Heart right ventricle (tissue), 16 donors: ENCODE results near the gene CDH8. TPM values are rescaled to one million over a fixed set of nuclear protein-coding genes. Genes with fewer than 3 reads are reported as not detected.

Source experiments
- ATAC-seq, 8 donors: fragments of 200-7000 bp; cut with Tn5 transposase; one replicate each; pipeline ENCODE4 v1.9.1; 2020; ENCODE audit warnings: mild to moderate bottlenecking in 8 of 8, moderate library complexity in 8 of 8, moderate number of reproducible peaks in 1 of 8
- DNase-seq, 2 donors: peaks; one replicate each; pipeline ENCODE4 v3.0.0-alpha.2; 2020
- H3K27ac ChIP-seq, 10 donors: fragments of 200-600 bp; sonication (generic) in 2 of 10; one replicate each; pipeline versions ENCODE4 v1.5.0 to v1.8.0; 2020 to 2022; ENCODE audit warnings: mild to moderate bottlenecking in 3 of 10
- H3K27me3 ChIP-seq, 7 donors: fragments of 200-600 bp; one replicate each; pipeline ENCODE4 v1.8.0; 2021 to 2022; ENCODE audit warnings: mild to moderate bottlenecking in 2 of 7
- H3K36me3 ChIP-seq, 9 donors: fragments of 200-600 bp; sonication (generic) in 1 of 9; one replicate each; pipeline versions ENCODE4 v1.5.0 to v1.8.0; 2020 to 2022; ENCODE audit warnings: mild to moderate bottlenecking in 2 of 9
- H3K4me1 ChIP-seq, 9 donors: fragments of 200-600 bp; sonication (generic) in 1 of 9; one replicate each; pipeline versions ENCODE4 v1.5.0 to v1.8.0; 2020 to 2022; ENCODE audit warnings: mild to moderate bottlenecking in 4 of 9
- H3K4me3 ChIP-seq, 10 donors: fragments of 200-600 bp; sonication (generic) in 2 of 10; one replicate each; pipeline versions ENCODE4 v1.5.0 to v1.8.0; 2020 to 2022; ENCODE audit warnings: mild to moderate bottlenecking in 7 of 10, moderate library complexity in 2 of 10
- H3K9me3 ChIP-seq, 11 donors: fragments of 200-600 bp in 10 of 11; sonication (generic) in 2 of 11; one replicate each; pipeline versions ENCODE4 v1.5.0 to v1.8.0; 2013 to 2022; ENCODE audit warnings: mild to moderate bottlenecking in 2 of 11, control low read depth in 1 of 11, moderate library complexity in 1 of 11
- CTCF ChIP-seq, 9 donors: fragments of 200-600 bp; sonication (generic) in 2 of 9; IDR thresholded peaks; one replicate each; pipeline versions ENCODE4 v1.5.0 to v1.8.0; 2021 to 2022; ENCODE audit warnings: antibody characterized with exemption in 9 of 9, mild to moderate bottlenecking in 5 of 9, moderate library complexity in 1 of 9
- WGBS, 2 donors: extraction: QIAGEN DNeasy Blood & Tissue Kit; methylation state at CpG; one replicate each; pipeline ENCODE4 v1.1.7; 2013; ENCODE audit warnings: inconsistent platforms in 1 of 2; 5-methylcytosine and 5-hydroxymethylcytosine counted together
- intact Hi-C, 10 donors: fragments of 100-400 bp; cut with DNase I; formaldehyde crosslinking; loops; one replicate each; pipeline versions ENCODE4 v1.11.1 to v1.14.2; 2022
- polyA plus RNA-seq, 2 donors: library from polyadenylated mRNA; stranded (reverse); fragments of 200-250 nt; gene quantifications; one replicate each; pipeline ENCODE4 v1.2.3, GENCODE V29; 2013
- total RNA-seq, 10 donors: library from RNA; stranded (reverse); fragmentation: NEBNext Ultra II Directional in 3 of 10; extraction: Animal tissue kit (Norgen Biotek cat#: 25700) in 3 of 10; gene quantifications; one replicate each; pipeline versions ENCODE4 v1.2.1 to v1.2.4, GENCODE V29; 2021 to 2023
- donor health status: Arrhythmogenic right ventricular cardiomyopathy.
- donor health status: ischemic (EF 13 %, LVEDD 7.1; RV severe dilation, severe dysfunction).
- donor health status: healthy with polysubstance abuse.
- donor health status: DM: no; HTN: yes; CAD: no.
- donor health status: DM: no; HTN: no; CAD: no.
- donor health status: ischemic (EF 25% LVEDD 6.9; RV normal size, moderate dysfunction).
- donor health status: ischemic (EF 25% LVEDD 5.7; RV mildly dilated, moderate dysfunction).
- donor health status: healthy.
- donor health status: DM: yes; HTN: yes; CAD: no.
- donor health status: Ischemic cardiomyopathy.
- donor health status: ischemic (EF 35%, LVEDD 5.7; RV mildly dilated, moderate dysfunction).
- donor health status: nonischemic (EF 11% LVEDD 7.7; RV severe dilation, severe dysfunction).
- donor health status: DM: yes; HTN: yes; CAD: no.
- donor health status: PGD.
- donor health status: ischemic (EF 29% LVEDD 5.4; RV normal size, mild dysfunction).
- donor health status: nonischemic (EF 23%, LVEDD 6.1; RV moderate dilation, normal function).

Gene CDH8
- total and polyA plus RNA-seq, 12 donors, result 0.19 to 2.0 (median 0.53) TPM; not detected in 5

- 44 to 47% methylated on average over 1 of the region's 1 CpG for WGBS, 2 donors
- Histone ChIP-seq H3K4me1 (no peaks in the 10 kb centered on the region), H3K36me3 (no peaks in the 10 kb centered on the region), H3K4me3 (no peak overlapping the region), H3K27ac (no peak overlapping the region), H3K27me3 (no peaks in the 10 kb centered on the region), H3K9me3 (peaks cover 0 to 12% (median 0%) of the 10 kb centered on the region in 11 donors)
- intact Hi-C loops, result no loop called here
- DNase-seq, result no peak
- TF ChIP-seq CTCF (IDR thresholded peaks at IDR 0.05), result no peak
- no peak for ATAC-seq
Measured at GRCh38 chr16:61780161-61780560, 256.1 kb downstream of the CDH8 start.

GRCh38 chr16:61770301-61770700, 265.9 kb downstream of the CDH8 start:
- Histone ChIP-seq H3K4me3 (no peak overlapping the region), H3K27me3 (no peaks in the 10 kb centered on the region), H3K9me3 (peaks cover 0 to 3% (median 0%) of the 10 kb centered on the region in 11 donors), H3K36me3 (no peaks in the 10 kb centered on the region), H3K4me1 (no peaks in the 10 kb centered on the region), H3K27ac (no peak overlapping the region)
- ATAC-seq (no peak), DNase-seq (no peak)
- intact Hi-C loops, result no loop called here
- 88 to 91% methylated on average over 1 of the region's 1 CpG for WGBS, 2 donors
- no peak for TF ChIP-seq CTCF (IDR thresholded peaks at IDR 0.05)

- Histone ChIP-seq H3K27ac (no peak overlapping the region), H3K4me3 (no peak overlapping the region), H3K27me3 (no peaks in the 10 kb centered on the region), H3K9me3 (peaks cover 0 to 3% (median 0%) of the 10 kb centered on the region in 11 donors), H3K4me1 (no peaks in the 10 kb centered on the region), H3K36me3 (no peaks in the 10 kb centered on the region)
- 70 to 72% methylated on average over 2 of the region's 2 CpGs for WGBS, 2 donors
- no peak for ATAC-seq
- intact Hi-C loops, result no loop called here
- DNase-seq, result no peak
- TF ChIP-seq CTCF (IDR thresholded peaks at IDR 0.05), result no peak
Measured at GRCh38 chr16:61763991-61764390, 272.2 kb downstream of the CDH8 start.

GRCh38 chr16:61763013-61763412, 273.2 kb downstream of the CDH8 start:
- H3K4me1 ChIP-seq, result no peaks in the 10 kb centered on the region
- H3K9me3 ChIP-seq, result peaks cover 0 to 3% (median 0%) of the 10 kb centered on the region in 11 donors
- H3K36me3 ChIP-seq, result no peaks in the 10 kb centered on the region
- intact Hi-C loops, result no loop called here
- DNase-seq (no peak), ATAC-seq (no peak)
- no peak overlapping the region for H3K4me3 ChIP-seq
- 67 to 83% methylated on average over 3 of the region's 3 CpGs for WGBS, 2 donors
- no peak overlapping the region for H3K27ac ChIP-seq
- TF ChIP-seq CTCF (IDR thresholded peaks at IDR 0.05), result no peak
- H3K27me3 ChIP-seq, result no peaks in the 10 kb centered on the region
